Fibroblast of lung (primary cell): Measurements from ENCODE around the gene RNFT2.

ENCODE experiments used
- EZH2 ChIP-seq: IDR thresholded peaks from 2 replicates; pipeline ENCODE4 v1.5.1; 2012; ENCODE audit warnings: low read length, control low read depth, mild to moderate bottlenecking; ENCODE audit errors: missing control alignments
- TF ChIP-seq, protein P1 (sequence below), 2 donors: IDR thresholded peaks in 1 of 2; conservative IDR thresholded peaks in 1 of 2; 1 replicate in 1 of 2; 2 replicates in 1 of 2; pipeline ENCODE4 v1.5.1; 2011 to 2012; ENCODE audit warnings: low read length in 2 of 2, control low read depth in 1 of 2, inconsistent platforms in 1 of 2, low read depth in 1 of 2, mild to moderate bottlenecking in 1 of 2

GRCh38 chr12:116802018-116802417, 63.9 kb downstream of the RNFT2 start:
- TF ChIP-seq, protein P1, sequence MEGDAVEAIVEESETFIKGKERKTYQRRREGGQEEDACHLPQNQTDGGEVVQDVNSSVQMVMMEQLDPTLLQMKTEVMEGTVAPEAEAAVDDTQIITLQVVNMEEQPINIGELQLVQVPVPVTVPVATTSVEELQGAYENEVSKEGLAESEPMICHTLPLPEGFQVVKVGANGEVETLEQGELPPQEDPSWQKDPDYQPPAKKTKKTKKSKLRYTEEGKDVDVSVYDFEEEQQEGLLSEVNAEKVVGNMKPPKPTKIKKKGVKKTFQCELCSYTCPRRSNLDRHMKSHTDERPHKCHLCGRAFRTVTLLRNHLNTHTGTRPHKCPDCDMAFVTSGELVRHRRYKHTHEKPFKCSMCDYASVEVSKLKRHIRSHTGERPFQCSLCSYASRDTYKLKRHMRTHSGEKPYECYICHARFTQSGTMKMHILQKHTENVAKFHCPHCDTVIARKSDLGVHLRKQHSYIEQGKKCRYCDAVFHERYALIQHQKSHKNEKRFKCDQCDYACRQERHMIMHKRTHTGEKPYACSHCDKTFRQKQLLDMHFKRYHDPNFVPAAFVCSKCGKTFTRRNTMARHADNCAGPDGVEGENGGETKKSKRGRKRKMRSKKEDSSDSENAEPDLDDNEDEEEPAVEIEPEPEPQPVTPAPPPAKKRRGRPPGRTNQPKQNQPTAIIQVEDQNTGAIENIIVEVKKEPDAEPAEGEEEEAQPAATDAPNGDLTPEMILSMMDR (conservative IDR thresholded peaks at IDR 0.05 in 1 of 2, IDR thresholded peaks at IDR 0.05 in 1 of 2; ENCODE audit: low read depth in 1 of 2, low read length in 2 of 2), result no peak
- no peak for TF ChIP-seq EZH2
